Fibroblast of mammary gland (primary cell): ENCODE results near the gene CHD2.

ENCODE experiments used
- DNase-seq: peaks from one replicate; pipeline ENCODE4 v3.0.0-alpha.2; 2010; ENCODE audit warnings: low read depth
- H3K4me3 ChIP-seq: 2 replicates; pipeline ENCODE4 v1.5.1; 2011; ENCODE audit warnings: low read depth, mild to moderate bottlenecking, low read length, moderate library complexity; ENCODE audit not compliant: control insufficient read depth
- TF ChIP-seq, protein P1 (sequence below): conservative IDR thresholded peaks from 2 replicates; pipeline ENCODE4 v1.5.1; 2011; ENCODE audit warnings: low read depth, low read length, inconsistent platforms; ENCODE audit not compliant: control insufficient read depth, insufficient read depth

The CHD2 gene

DNA sequence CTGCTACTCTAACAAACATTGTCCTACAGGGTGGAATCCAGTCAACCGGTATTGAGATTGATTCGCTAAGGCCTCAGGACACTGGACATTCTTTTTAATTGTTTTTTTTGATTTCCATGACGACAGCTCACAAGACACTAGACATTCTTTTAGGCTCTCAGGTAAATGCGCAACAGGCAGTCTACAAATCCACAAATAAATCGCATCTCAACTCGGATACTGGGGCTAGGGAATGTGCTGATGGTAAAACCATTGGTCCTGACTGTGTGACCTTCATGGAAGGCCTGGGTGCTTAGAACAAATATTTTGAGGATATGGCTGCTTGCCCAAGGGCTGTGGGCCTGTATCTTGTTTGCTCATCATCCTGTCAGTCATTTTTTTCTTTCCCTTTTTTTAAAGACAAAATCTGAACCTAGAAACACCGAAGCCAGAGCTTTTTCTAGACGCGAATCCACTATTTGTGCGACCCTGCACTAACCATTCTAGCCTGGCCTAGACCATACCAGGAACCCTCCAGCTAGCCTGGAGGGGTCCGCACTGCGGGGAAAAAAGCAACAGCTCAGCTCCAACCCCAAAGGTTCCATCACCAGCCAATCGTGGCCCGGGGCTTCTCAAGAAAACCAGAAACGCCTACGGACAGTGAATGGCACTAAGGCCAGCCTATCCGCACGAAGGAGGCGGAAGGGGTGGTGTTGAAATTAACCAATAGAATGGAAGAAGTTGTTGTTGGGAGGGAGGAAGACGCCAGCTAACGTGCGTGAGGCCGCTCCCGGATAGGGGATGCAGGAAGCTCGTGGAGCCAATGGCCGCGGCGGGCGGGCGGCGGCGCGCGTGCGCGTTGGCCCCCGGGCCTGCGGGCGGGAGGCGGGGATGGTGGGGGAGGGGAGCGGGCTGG lies 18.1 kb upstream of the CHD2 start:
- H3K4me3 ChIP-seq, result peak overlapping the region; percentile 50
- TF ChIP-seq, protein P1, sequence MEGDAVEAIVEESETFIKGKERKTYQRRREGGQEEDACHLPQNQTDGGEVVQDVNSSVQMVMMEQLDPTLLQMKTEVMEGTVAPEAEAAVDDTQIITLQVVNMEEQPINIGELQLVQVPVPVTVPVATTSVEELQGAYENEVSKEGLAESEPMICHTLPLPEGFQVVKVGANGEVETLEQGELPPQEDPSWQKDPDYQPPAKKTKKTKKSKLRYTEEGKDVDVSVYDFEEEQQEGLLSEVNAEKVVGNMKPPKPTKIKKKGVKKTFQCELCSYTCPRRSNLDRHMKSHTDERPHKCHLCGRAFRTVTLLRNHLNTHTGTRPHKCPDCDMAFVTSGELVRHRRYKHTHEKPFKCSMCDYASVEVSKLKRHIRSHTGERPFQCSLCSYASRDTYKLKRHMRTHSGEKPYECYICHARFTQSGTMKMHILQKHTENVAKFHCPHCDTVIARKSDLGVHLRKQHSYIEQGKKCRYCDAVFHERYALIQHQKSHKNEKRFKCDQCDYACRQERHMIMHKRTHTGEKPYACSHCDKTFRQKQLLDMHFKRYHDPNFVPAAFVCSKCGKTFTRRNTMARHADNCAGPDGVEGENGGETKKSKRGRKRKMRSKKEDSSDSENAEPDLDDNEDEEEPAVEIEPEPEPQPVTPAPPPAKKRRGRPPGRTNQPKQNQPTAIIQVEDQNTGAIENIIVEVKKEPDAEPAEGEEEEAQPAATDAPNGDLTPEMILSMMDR, result no peak
- peak; percentile 100 for DNase-seq

DNA sequence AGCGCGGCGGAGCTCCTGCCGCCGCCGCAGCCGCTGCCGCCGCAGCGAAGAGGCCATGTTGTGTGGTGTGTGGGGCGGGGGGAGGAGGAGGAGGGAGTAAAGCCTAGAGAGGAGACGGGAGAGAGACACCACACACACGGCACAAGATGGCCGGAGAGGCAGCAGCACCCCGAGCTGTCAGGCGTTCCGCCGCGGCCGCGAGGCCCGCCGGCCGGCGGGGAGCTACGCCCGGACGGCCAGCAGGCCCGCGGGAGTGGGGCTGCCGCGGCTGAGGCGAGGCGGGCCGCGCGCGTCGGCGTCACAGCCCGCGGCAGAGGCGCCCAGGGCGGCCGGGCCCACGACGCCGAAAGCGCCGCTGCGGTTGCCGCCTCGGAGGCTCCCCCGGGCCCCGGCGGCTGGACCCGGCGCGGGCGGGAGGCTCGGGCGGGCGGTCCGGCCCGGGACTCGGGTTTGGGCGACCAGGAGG lies 17.4 kb upstream of the CHD2 start:
- no peak for DNase-seq
- TF ChIP-seq, protein P1, result no peak
- H3K4me3 ChIP-seq, result peak overlapping the region; percentile 85

DNA sequence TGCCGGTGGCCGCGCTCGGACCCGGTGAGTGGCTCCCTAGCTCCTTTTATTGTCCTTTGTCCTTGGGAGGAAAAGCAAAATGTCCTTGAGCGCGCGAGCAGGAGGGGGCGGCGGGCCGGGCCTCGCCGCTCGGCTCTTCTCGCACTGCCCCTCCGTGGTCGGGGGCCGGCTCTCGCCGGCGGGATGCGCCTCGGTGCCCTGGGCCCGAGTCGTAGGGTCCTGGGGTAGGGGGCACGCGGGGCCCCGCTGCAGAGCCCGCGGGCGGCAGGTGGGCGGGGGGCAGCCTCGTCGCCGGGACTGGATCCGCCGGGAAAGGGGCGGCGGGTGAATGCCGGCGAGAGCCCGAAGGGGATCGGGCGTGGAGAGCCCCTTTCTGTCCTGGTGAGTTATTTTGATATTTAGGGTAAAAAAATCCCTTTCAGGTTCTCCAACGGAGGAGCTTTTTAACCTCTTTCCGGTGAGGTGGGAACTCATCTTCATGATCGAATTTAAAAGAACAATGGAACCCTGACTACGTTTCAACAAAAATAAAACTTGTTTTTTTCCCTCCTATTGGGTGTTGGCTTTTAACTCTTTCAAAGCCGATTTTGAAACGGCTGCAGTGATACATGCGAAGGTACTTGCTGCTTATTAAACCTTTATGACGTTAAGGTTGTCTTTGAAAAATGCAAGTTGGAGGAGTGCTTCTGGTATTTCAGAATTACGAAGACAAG lies 16.8 kb upstream of the CHD2 start:
- H3K4me3 ChIP-seq, result peak overlapping the region; percentile 85
- TF ChIP-seq, protein P1, result no peak
- no peak for DNase-seq

DNA sequence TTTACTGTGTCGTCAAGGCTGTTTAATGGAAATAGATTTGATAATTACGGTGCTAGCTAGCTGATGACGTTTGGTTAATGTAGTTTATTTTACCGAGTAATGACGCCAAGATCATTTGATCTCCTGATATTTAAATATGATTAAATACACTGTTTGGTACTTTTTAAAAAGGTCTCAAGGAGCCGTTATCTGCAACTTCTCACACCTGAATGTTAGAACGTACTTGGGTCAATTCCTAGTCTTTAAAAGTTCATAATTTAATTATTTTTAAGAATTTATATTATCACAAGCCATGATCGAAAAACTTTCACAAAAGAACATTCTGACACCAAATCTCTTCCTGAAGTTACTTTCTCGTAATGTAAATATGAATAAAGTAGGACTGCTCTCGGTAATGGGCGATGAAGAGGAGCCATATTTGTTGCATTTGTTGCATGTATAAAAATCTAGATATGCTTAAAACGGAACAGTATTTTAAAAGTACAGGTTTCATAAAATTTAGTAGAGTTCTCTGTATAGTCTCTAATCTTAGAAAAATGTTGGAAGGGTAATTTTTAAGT lies 16.2 kb upstream of the CHD2 start:
- TF ChIP-seq, protein P1, result no peak
- DNase-seq, result no peak
- H3K4me3 ChIP-seq, result peak overlapping the region; percentile 85

DNA sequence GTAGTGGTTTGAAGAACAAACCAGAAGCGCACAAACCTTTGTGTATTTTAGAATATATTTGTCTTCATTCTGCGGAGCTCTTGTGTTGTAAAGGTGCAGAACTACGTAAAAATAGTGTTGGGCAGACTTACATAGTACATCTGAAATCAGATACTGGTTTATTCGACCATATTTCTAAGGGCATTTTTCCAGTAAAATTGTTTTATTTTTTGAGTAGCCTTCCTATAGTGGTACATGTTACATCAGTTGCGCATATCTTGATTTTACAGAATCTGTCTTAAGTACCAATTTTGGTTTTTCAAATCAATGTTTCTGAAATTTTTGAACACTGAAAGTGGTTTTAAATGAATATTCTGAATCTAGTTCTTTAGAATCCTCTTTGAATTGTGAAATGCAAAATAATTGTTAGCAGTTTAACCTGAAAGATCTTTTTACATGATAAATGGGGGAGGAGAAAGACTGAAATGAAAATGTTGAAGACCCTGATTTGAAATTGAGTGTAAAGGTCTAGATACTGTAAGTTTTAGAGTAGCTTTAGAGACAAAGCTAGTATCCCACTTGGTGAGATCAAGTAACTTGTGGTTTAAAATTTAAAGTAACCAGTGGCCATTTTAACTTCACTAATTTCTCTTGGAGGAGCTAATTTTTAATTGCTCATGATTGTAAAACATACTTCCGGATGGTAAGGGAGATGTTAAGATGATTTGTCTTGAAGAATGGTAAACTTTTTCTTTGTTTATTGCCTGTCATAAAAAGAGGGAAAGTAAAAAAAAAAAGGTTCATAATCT lies 15.5 kb upstream of the CHD2 start:
- peak; percentile 49 for DNase-seq
- TF ChIP-seq, protein P1, result no peak

More for the DNA sequence above, 15.5 kb upstream of the CHD2 start:
- H3K4me3 ChIP-seq, result peak overlapping the region; percentile 85
